HAP-1 (cell line): ENCODE measurements around the gene MAN1C1.
"Not testable (repeated sequence)": the region's sequence is repeated elsewhere in the genome, so short reads cannot be mapped to it uniquely, and the experiment has no call there.

Experiments
- DNase-seq, 2 experiments: peaks; one replicate each; pipeline ENCODE4 v3.0.0-alpha.2; 2016 to 2020; ENCODE audit warnings: low spot score in 2 of 2
- H3K27me3 ChIP-seq: fragments of 250-450 bp; sonication (Bioruptor Pico); 2 replicates; pipeline ENCODE4 v1.5.1; 2020; ENCODE audit warnings: low read depth, mild to moderate bottlenecking, moderate library complexity
- H3K36me3 ChIP-seq: fragments of 250-450 bp; sonication (Bioruptor Pico); replicated peaks from 2 replicates; pipeline ENCODE4 v1.5.1; 2020; ENCODE audit warnings: mild to moderate bottlenecking
- H3K4me1 ChIP-seq: fragments of 250-450 bp; sonication (Bioruptor Pico); 2 replicates; pipeline ENCODE4 v1.5.1; 2020; ENCODE audit warnings: mild to moderate bottlenecking
- H3K4me3 ChIP-seq: fragments of 250-450 bp; sonication (Bioruptor Pico); 2 replicates; pipeline ENCODE4 v1.5.1; 2020; ENCODE audit warnings: mild to moderate bottlenecking, moderate library complexity
- H3K9me3 ChIP-seq: fragments of 250-450 bp; sonication (Bioruptor Pico); 2 replicates; pipeline ENCODE4 v1.5.1; 2020; ENCODE audit warnings: mild to moderate bottlenecking, moderate library complexity
- in situ Hi-C: fragments of 300-500 bp; cut with MboI; formaldehyde crosslinking; loops from 3 replicates; pipeline ENCODE4 v1.14.3; 2020; ENCODE audit warnings: low sequenced_read_pairs, inconsistent platforms, mixed read lengths

Gene MAN1C1

GRCh38 chr1:25685211-25685750, 68.7 kb downstream of the MAN1C1 start:
- H3K27me3 ChIP-seq, result no peaks in the 10 kb centered on the region
- H3K36me3 ChIP-seq, result no peaks in the 10 kb centered on the region
- H3K9me3 ChIP-seq, result no peaks in the 10 kb centered on the region
- H3K4me3 ChIP-seq, result no peak overlapping the region
- no peak for DNase-seq
- in situ Hi-C loops, result no loop called here
- no peaks in the 10 kb centered on the region for H3K4me1 ChIP-seq

- DNase-seq, result no peak
- Histone ChIP-seq H3K4me3 (no peak overlapping the region), H3K9me3 (no peaks in the 10 kb centered on the region), H3K36me3 (no peaks in the 10 kb centered on the region), H3K4me1 (no peaks in the 10 kb centered on the region), H3K27me3 (no peaks in the 10 kb centered on the region)
- in situ Hi-C loops, result no loop called here
Measured at GRCh38 chr1:25685938-25686665, 69.5 kb downstream of the MAN1C1 start.

- no peak for DNase-seq
- in situ Hi-C loops, result no loop called here
- no peaks in the 10 kb centered on the region for H3K9me3 ChIP-seq
- no peak overlapping the region for H3K4me3 ChIP-seq
- no peaks in the 10 kb centered on the region for H3K36me3 ChIP-seq
- H3K4me1 ChIP-seq, result no peaks in the 10 kb centered on the region
- no peaks in the 10 kb centered on the region for H3K27me3 ChIP-seq
Measured at GRCh38 chr1:25687221-25688017, 70.8 kb downstream of the MAN1C1 start.

- H3K4me3 ChIP-seq, result no peak overlapping the region
- in situ Hi-C loops, result no loop called here
- H3K9me3 ChIP-seq, result no peaks in the 10 kb centered on the region
- H3K36me3 ChIP-seq, result no peaks in the 10 kb centered on the region
- no peak for DNase-seq
- no peaks in the 10 kb centered on the region for H3K4me1 ChIP-seq
- H3K27me3 ChIP-seq, result no peaks in the 10 kb centered on the region
Measured at GRCh38 chr1:25688390-25689119, 72.0 kb downstream of the MAN1C1 start.

- DNase-seq, result no peak
- Histone ChIP-seq H3K4me3 (no peak overlapping the region), H3K36me3 (no peaks in the 10 kb centered on the region), H3K27me3 (no peaks in the 10 kb centered on the region), H3K9me3 (no peaks in the 10 kb centered on the region), H3K4me1 (no peaks in the 10 kb centered on the region)
- in situ Hi-C loops, result no loop called here
Measured at GRCh38 chr1:25689686-25690381, 73.2 kb downstream of the MAN1C1 start.

GRCh38 chr1:25690396-25690956, 73.9 kb downstream of the MAN1C1 start:
- H3K4me1 ChIP-seq, result no peaks in the 10 kb centered on the region
- in situ Hi-C loops, result no loop called here
- H3K9me3 ChIP-seq, result no peaks in the 10 kb centered on the region
- no peak for DNase-seq
- no peak overlapping the region for H3K4me3 ChIP-seq
- H3K36me3 ChIP-seq, result no peaks in the 10 kb centered on the region
- no peaks in the 10 kb centered on the region for H3K27me3 ChIP-seq

GRCh38 chr1:25691211-25691610, 74.6 kb downstream of the MAN1C1 start:
- no peaks in the 10 kb centered on the region for H3K27me3 ChIP-seq
- H3K4me3 ChIP-seq, result no peak overlapping the region
- no peaks in the 10 kb centered on the region for H3K9me3 ChIP-seq
- H3K4me1 ChIP-seq, result no peaks in the 10 kb centered on the region
- H3K36me3 ChIP-seq, result no peaks in the 10 kb centered on the region
- no peak for DNase-seq
- in situ Hi-C loops, result no loop called here

GRCh38 chr1:25692560-25692959, 76.0 kb downstream of the MAN1C1 start:
- no peaks in the 10 kb centered on the region for H3K36me3 ChIP-seq
- H3K4me3 ChIP-seq, result no peak overlapping the region
- H3K4me1 ChIP-seq, result no peaks in the 10 kb centered on the region
- in situ Hi-C loops, result no loop called here
- no peaks in the 10 kb centered on the region for H3K27me3 ChIP-seq
- peak; percentile 5 to 65 for DNase-seq
- no peaks in the 10 kb centered on the region for H3K9me3 ChIP-seq

- H3K36me3 ChIP-seq, result no peaks in the 10 kb centered on the region
- no peak for DNase-seq
Measured at GRCh38 chr1:25694167-25695007, 77.8 kb downstream of the MAN1C1 start.

GRCh38 chr1:25695090-25695770, 78.6 kb downstream of the MAN1C1 start:
- H3K27me3 ChIP-seq, result no peaks in the 10 kb centered on the region
- in situ Hi-C loops, result no loop called here
- 0 out of 2 replicates have a peak, but pooled peaks cover 4% of the 10 kb centered on the region for H3K4me1 ChIP-seq
- H3K9me3 ChIP-seq, result no peaks in the 10 kb centered on the region
- peak; percentile 5 to 51 for DNase-seq
- no peaks in the 10 kb centered on the region for H3K36me3 ChIP-seq
- H3K4me3 ChIP-seq, result no peak overlapping the region

More at GRCh38 chr1:25694167-25695007, 77.8 kb downstream of the MAN1C1 start:
- H3K4me3 ChIP-seq, result no peak overlapping the region
- no peaks in the 10 kb centered on the region for H3K9me3 ChIP-seq
- in situ Hi-C loops, result no loop called here
- no peaks in the 10 kb centered on the region for H3K27me3 ChIP-seq
- H3K4me1 ChIP-seq, result no peaks in the 10 kb centered on the region

GRCh38 chr1:25695771-25696311, 79.2 kb downstream of the MAN1C1 start:
- Histone ChIP-seq H3K36me3 (no peaks in the 10 kb centered on the region), H3K4me3 (no peak overlapping the region), H3K27me3 (no peaks in the 10 kb centered on the region), H3K9me3 (no peaks in the 10 kb centered on the region), H3K4me1 (0 out of 2 replicates have a peak, but pooled peaks cover 4% of the 10 kb centered on the region)
- no peak for DNase-seq
- in situ Hi-C loops, result no loop called here

GRCh38 chr1:25696643-25697042, 80.1 kb downstream of the MAN1C1 start:
- H3K9me3 ChIP-seq, in situ Hi-C loops, DNase-seq, H3K4me1 ChIP-seq, H3K36me3 ChIP-seq, H3K4me3 ChIP-seq, H3K27me3 ChIP-seq: not testable (repeated sequence)
